M059J (cell line): Measurements from ENCODE around the gene RSRC1. TPM values are rescaled to one million over a fixed set of nuclear protein-coding genes. Genes with fewer than 3 reads are reported as not detected.
"Not testable (repeated sequence)": the region's sequence is repeated elsewhere in the genome, so short reads cannot be mapped to it uniquely, and the experiment has no call there.

Source experiments
- DNase-seq: peaks from one replicate; pipeline ENCODE4 v3.0.0-alpha.2; 2012; ENCODE audit warnings: low read depth
- total RNA-seq: library from RNA; depleted of rRNA; stranded (reverse); fragments of >200 nt; shearing (Covaris generic); gene quantifications from 2 replicates; pipeline ENCODE4 v1.2.3, GENCODE V29; 2014

The RSRC1 gene
- total RNA-seq, 1 experiment from 2014 or later, result 61.0 TPM

- DNase-seq, result no peak
Observed at GRCh38 chr3:158101335-158102241, 8.3 kb upstream of the RSRC1 start.

DNA sequence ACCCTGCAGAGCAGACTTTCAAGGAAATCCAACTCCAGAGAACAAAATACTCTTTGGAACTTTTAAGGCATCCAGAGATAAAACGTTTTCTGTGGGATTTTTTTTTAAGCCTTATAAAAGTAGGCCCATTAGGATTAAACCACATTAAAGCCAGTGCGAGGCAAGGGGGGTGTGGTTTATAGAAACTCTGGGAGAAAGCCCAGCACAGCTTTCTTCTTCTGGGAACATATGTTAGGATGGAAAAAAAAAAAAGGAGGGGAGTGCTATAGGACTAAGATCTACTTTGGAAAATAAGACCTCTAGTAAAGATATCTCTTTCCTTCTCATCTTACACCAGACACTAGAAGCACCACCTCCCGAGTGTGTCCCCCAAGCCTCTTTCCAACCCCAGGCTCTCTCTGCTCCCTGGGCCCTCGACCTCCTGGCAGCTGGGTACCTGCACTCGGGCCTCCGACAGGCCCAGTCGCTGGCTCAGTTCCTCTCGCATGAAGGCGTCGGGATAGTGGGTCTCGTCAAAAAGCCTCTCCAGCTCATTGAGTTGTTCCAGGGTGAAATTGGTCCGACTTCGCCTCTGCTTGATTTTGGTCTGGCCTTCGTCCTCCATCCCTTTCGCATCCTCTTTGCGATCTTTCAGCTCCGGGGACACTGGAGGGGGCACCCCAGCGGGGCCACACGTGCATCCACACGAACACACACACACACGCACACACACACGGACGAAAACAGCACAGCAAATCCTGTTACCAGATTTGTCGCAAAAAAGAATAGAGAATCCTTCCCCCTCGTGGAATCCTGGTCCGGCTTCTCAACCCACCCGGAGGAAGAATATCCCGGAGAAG is 7.4 kb upstream of the RSRC1 start:
- peak; percentile 11 for DNase-seq

- DNase-seq, result peak; percentile 31
Observed at GRCh38 chr3:158103081-158103886, 6.6 kb upstream of the RSRC1 start.

- no peak for DNase-seq
Observed at GRCh38 chr3:158103887-158104327, 6.0 kb upstream of the RSRC1 start.

GRCh38 chr3:158104431-158104921 is 5.4 kb upstream of the RSRC1 start:
- no peak for DNase-seq

DNA sequence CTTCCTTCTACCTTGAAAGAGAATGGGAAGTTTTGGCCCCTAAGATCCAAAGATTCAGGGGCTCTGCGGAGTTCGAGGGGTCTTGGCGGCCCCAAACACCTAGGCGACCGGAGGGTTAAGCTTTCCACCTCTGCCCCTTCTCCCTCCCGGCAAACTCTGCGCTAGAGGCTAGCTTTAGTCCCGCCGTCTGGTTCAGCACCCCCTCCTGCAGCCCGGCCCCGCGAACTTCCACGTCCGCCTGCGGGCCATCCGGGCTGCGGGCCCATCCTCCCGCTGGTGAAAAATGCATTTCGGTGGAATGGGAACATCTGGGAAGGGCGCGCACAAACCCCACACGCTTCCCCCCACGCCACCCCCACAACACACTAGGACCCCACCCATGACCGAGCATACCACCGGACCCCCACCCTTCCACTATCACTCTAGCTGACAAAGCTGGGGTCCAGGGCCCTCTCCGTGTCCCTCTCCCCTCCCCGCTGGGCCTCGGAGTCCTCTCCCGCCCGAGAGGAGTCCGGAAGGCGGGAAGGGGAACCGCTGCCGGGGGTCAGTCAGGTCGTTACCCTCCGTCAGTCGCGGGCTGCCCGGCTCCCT is 4.7 kb upstream of the RSRC1 start:
- DNase-seq, result peak; percentile 67

DNA sequence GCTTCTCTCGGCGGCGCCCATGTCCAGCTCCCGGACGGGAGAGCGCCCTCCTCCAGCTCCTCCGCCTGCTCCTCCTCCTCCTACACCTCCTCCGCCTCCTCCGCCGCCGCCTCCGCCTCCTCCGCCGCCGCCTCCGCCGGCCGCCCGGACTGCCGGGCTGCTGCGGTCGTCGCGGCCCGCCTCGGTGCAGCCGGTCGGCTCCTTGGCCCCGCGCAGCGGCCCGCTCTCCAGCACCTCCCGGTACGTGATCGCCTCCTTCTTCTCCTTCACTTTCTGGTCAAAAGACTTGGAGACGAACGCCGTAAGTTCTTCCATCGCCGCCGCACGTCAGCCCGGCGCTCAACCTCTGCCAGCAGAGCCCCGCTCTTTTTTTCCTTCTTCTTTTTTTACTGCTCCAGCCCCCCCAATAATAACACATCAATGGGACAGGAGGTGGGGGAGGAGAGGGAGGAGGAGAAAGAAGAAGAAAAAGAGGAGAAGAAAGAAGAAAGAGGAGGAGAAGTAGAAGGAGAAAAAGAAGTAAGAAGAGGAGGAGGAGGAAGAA is 4.1 kb upstream of the RSRC1 start:
- DNase-seq, result peak; percentile 78

DNA sequence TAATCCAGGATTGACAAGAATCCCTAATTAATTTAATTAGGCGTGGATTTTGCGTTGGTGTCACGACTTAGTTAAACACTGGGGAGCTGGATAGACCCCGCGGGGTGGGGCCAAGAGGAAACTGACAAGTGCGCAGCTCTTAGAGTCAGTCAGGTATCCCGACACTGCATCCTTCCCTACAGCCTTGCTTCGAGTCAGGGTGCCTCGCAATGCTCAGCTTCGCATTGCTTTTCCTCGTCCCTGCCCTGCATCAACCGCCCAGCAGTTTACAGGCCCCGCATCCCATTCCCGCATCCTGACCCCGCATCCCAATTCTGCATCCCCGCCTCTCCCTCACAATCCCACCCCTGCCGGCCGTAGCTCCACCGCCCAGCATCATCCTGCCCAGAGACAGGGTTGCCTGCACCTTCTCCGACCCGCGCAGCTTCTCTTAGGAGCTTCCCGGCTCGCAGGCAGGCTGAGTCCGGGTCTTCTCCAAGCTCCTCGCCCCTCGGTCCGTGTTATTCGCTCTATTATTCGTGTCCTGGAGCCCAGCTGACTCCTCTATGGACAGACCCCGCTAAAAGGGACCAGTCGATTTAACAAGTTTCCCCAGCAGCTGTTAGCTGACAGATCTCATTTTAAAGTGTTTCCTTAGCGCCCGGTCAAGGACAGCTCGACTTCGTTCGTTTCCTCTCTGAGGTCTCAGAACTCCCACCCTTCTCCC is 3.0 kb upstream of the RSRC1 start:
- DNase-seq, result peak; percentile 63

DNA sequence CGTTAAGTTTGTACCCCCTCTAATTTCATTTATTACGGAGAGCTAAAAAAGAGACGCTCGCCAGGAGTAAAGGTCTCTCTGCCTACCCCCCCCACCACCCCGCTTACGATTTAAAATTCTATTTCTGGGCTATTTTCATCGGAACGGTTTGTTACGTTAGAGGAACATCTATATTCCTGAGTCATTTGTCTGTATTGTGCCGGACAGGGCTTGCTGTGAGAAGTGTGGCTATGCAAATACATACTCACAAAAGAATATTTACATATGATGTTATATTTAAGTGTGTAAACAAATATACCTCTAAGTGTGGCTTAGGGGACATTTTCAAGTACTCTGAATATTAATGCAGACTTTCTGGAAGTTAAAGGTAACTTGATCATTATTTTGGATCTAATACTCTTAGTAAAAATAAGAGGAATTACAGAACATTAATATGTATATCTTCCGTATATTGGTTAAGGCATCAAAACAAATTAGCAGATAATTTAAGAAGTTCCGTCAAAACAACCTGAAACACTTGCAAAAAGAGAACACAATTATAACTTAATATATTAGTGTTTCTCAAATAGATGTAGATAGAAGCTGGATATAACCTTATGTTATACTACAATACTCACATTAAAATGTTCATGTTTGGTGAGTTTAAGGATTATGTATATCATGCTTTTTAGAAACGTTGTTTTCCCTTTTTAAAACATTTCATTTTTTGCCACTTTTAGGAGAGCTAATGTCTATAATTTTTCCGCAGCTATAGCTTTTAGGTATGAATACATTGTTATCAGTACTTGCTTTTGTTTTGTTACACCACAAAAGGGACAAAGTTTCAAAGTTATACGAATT is 2.1 kb upstream of the RSRC1 start:
- DNase-seq, result no peak

DNA sequence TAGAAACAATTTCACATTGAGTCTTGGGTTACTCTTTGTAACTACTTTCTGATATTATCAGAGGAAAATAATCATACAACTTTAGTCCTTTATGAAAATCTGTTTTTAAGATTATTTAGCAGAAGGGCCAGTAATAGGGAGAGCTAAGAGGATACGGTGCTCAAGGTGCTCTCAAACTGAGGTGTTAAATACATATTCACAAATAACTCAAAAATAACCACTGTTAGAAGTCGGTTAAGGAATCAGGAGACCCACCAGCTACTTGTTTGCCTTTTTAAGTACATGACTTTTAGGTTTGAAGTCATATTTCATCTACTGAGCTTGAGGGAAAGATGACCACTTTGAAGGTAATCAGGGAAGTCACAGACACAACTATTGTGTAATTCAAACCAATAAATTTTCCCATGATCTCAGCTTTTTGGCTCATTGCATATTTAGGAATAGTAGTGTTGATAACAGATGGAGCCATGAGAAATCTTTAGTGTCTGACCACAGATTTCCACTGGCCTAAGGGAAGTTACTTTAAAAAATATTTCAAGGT is 1.4 kb upstream of the RSRC1 start:
- peak; percentile 30 for DNase-seq

DNA sequence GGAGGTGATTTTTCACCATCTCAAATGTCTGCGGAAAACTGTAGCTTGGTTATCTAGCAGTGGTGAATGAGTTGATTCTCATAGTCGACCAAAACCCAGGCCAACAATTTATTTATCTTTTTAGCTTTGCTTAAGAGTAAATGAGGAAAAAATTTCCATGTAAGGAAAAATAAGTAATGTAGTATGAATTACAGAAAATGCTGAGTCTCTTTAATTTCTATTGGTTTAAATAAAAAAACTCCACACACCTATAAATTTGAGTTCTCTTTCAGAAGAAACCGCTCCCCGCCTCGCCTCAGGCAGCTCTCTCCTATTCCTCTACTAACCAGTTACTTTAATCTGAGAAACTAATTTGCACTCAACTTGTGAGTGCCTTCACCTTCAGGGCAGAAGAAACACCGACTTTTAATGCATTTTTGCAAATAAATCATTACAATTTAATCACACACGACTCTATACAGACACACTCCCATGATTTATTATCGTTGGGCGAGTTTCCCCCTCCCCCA is 540 bp upstream of the RSRC1 start:
- DNase-seq, result no peak

DNA sequence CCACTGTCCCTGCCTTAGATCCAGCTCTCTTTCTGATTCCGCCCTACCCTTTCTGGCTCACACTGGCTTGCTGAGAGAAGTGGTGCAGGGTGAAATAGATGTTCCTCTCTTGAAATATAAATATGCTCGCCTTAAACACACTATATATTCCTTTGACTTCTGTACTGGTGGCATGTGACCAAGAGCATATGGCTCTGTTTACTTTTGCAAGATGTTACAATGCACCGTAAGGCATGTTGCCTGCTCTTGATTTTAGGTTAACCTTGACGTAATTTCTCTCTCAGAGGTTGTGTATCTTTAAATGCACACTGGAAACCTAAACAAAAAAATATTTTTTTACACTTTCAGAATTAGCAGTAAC is 749 bp downstream of the RSRC1 start:
- no peak for DNase-seq

- no peak for DNase-seq
Observed at GRCh38 chr3:158111861-158112260, 2.0 kb downstream of the RSRC1 start.

DNA sequence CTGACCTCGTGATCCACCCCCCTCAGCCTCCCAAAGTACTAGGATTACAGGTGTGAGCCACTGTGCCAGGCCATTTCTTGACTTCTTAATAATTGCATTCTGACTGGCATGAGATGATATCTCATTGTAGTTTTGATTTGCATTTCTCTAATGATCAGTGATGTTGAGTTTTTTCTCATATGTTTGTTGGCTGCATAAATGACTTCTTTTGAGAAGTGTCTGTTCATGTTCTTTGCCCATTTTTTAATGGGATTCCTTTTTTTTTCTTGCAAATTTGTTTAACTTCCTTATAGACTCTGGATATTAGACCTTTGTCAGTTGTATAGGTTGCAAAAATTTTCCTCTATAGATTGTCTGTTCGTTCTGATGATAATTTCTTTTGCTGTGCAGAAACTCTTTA is 3.7 kb downstream of the RSRC1 start:
- not testable (repeated sequence) for DNase-seq

DNA sequence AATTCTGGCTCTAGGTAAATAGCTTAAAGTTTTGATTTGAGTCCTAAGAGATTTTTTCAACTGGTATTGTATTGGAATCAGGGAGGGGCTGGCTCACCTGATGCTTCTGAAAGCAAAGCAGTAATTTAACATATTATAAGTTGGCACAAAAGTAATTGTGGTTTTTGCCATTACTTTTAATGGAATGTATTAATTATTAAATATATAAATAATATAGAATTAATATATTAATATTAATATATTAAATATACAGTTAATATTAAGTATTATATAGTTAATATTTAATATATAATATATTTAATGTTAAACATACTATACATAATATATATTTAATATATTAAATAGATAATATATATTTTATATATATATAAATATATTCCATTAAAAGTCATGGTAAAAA is 10.4 kb downstream of the RSRC1 start:
- no peak for DNase-seq

GRCh38 chr3:158121295-158121694 is 11.4 kb downstream of the RSRC1 start:
- DNase-seq, result no peak

DNA sequence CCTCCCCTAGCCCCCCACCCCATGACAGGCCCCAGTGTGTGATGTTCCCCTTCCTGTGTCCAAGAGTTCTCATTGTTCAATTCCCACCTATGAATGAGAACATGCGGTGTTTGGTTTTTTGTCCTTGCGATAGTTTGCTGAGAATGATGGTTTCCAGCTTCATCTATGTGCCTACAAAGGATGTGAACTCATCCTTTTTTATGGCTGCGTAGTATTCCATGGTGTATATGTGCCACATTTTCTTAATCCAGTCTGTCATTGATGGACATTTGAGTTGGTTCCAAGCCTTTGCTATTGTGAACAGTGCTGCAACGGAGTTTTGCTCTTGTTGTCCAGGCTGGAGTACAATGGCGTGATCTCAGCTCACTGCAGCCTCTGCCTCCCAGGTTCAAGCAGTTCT is 12.8 kb downstream of the RSRC1 start:
- DNase-seq, result not testable (repeated sequence)

DNA sequence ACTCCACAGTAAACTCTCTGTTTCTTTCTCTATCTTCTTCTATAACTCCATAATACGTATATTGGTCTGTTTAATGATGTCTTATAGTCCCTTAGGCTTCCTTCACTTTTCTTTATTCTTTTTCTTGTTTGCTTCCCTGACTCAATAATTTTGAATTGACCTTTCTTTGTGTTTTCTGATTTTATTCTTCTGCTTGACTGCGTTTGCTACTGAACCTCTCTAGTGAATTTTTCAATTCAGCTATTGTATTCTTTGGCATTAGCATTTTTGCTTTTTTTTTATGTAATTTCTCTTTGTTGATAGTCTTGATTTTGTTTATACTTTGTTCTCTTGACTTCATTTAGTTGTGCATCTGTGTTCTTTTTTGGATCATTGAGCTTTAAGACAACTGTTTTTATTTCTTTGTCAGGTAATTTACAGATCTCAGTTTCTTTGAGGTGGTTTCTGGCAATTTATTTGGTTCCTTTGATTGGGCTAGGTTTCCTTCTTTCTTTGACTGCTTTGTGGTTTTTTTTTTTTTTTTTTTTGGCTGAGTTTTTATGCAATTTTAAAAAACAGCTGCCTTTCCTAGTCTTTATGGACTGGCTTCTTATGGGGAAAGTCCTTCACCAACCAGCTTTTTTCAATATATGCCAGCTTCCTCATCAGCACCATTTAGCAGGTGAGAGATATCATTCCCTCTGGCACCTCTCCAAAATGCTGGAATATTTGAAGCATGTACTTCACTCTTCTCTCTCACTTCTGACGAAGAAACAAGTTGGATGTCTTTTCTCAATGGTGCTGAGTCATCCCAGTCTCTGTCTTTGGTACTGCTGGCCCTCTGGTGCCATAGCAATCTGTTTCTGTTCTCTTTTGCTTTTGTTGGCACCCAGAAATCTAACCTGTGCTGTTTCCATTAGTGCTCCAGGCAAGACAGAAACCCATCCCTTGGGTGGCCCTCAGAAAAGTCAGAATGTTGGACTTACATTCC is 17.6 kb downstream of the RSRC1 start:
- DNase-seq, result peak; percentile 77
